GM12878 (cell line): ENCODE results near the gene MAN1A1. TPM values are rescaled to one million over a fixed set of nuclear protein-coding genes. Genes with fewer than 3 reads are reported as not detected.

ENCODE experiments used
- EGR1 ChIP-seq, 2 experiments: IDR thresholded peaks; 1 replicate in 1 of 2; 2 replicates in 1 of 2; pipeline ENCODE4 v1.6.1; 2011 to 2012; ENCODE audit warnings: low read depth in 2 of 2, low read length in 2 of 2, borderline replicate concordance in 1 of 2, mild to moderate bottlenecking in 1 of 2, moderate library complexity in 1 of 2
- MYB ChIP-seq: fragments of 150-350 bp; IDR thresholded peaks from 2 replicates; pipeline ENCODE4 v1.6.1; 2014; ENCODE audit warnings: mild to moderate bottlenecking, low read depth, low read length, borderline replicate concordance
- POLR2A ChIP-seq: IDR thresholded peaks from 2 replicates; pipeline ENCODE4 v1.6.1; 2011; ENCODE audit warnings: low read depth, mild to moderate bottlenecking, low read length
- RAD21 ChIP-seq: IDR thresholded peaks from 2 replicates; pipeline ENCODE4 v1.6.1; 2011; ENCODE audit warnings: mild to moderate bottlenecking, low read depth, low read length, moderate library complexity; ENCODE audit not compliant: insufficient read depth
- RCOR1 ChIP-seq: conservative IDR thresholded peaks from 2 replicates; pipeline ENCODE4 v1.6.1; 2012; ENCODE audit warnings: low read depth, low read length, improper control_type of control experiment
- SREBF2 ChIP-seq: IDR thresholded peaks from 2 replicates; pipeline ENCODE4 v1.6.1; 2012; ENCODE audit warnings: mild to moderate bottlenecking, low read length
- TBL1XR1 ChIP-seq: IDR thresholded peaks from 2 replicates; pipeline ENCODE4 v1.6.1; 2012; ENCODE audit warnings: low read depth, low read length, improper control_type of control experiment
- USF1 ChIP-seq: IDR thresholded peaks from 2 replicates; pipeline ENCODE4 v1.6.1; 2011; ENCODE audit warnings: borderline replicate concordance, low read depth, mild to moderate bottlenecking, moderate library complexity, mixed read lengths, low read length; ENCODE audit not compliant: insufficient read depth; ENCODE audit errors: extremely low read length
- ZBED1 ChIP-seq: IDR thresholded peaks from 2 replicates; pipeline ENCODE4 v1.6.1; 2016; ENCODE audit warnings: borderline replicate concordance
- ZBTB40 ChIP-seq: fragments of 450-650 bp; IDR thresholded peaks from 2 replicates; pipeline ENCODE4 v1.6.1; 2016; ENCODE audit warnings: mild to moderate bottlenecking, moderate library complexity, borderline replicate concordance
- polyA plus RNA-seq, 11 experiments: library from polyadenylated mRNA; depleted of rRNA in 4 of 11; unstranded in 6 of 11; stranded (reverse) in 5 of 11; fragments of >200 nt; fragmentation: Nextera tagmentation in 4 of 11; fragmentation: Illumina TruSeq in 1 of 11; extraction: Ambion mirVana in 4 of 11; extraction: Trizol in 1 of 11; gene quantifications; 1 replicate in 1 of 11; 2 replicates in 10 of 11; pipeline versions ENCODE4 v1.2.1 to v1.2.3, GENCODE V29; 2011 to 2016; ENCODE audit warnings: inconsistent platforms in 2 of 11, missing spikeins in 2 of 11, low read depth in 1 of 11
- total RNA-seq, 4 experiments: library from RNA; depleted of rRNA in 3 of 4; stranded (reverse); fragments of >200 nt in 3 of 4; fragmentation: Illumina TruSeq in 1 of 4; extraction: Trizol in 1 of 4; gene quantifications; 2 replicates each; pipeline versions ENCODE4 v1.2.1 to v1.2.3, GENCODE V29; 2013 to 2021
- TF ChIP-seq, protein P1 (sequence below): fragments of 450-650 bp; IDR thresholded peaks from 2 replicates; pipeline ENCODE4 v1.6.1; 2017; ENCODE audit warnings: mild to moderate bottlenecking, moderate library complexity
- TF ChIP-seq, protein P2 (sequence below): IDR thresholded peaks from 2 replicates; pipeline ENCODE4 v1.6.1; 2012; ENCODE audit warnings: mild to moderate bottlenecking, low read depth, low read length

Gene MAN1A1
- total and polyA plus RNA-seq, 10 of the 15 experiments (the other 5 are each of a cell fraction or from before 2014, with no cell fraction given) = 5.4 to 28.1 (median 19.5) TPM

GRCh38 chr6:119349361-119350201 lies at the start of gene MAN1A1 (continued):
- no peak; the same call in 1 of the 2 replicates for TF ChIP-seq ZBED1
- TF ChIP-seq SREBF2 = no peak
- TF ChIP-seq EGR1 (IDR thresholded peaks at IDR 0.05; ENCODE audit: borderline replicate concordance in 1 of 2, low read depth in 2 of 2, low read length in 2 of 2) = peak in 1 of 2 experiments; percentile 79; a peak in 1 of 3 replicates
- TF ChIP-seq ZBTB40 = no peak
- TF ChIP-seq, protein P1, sequence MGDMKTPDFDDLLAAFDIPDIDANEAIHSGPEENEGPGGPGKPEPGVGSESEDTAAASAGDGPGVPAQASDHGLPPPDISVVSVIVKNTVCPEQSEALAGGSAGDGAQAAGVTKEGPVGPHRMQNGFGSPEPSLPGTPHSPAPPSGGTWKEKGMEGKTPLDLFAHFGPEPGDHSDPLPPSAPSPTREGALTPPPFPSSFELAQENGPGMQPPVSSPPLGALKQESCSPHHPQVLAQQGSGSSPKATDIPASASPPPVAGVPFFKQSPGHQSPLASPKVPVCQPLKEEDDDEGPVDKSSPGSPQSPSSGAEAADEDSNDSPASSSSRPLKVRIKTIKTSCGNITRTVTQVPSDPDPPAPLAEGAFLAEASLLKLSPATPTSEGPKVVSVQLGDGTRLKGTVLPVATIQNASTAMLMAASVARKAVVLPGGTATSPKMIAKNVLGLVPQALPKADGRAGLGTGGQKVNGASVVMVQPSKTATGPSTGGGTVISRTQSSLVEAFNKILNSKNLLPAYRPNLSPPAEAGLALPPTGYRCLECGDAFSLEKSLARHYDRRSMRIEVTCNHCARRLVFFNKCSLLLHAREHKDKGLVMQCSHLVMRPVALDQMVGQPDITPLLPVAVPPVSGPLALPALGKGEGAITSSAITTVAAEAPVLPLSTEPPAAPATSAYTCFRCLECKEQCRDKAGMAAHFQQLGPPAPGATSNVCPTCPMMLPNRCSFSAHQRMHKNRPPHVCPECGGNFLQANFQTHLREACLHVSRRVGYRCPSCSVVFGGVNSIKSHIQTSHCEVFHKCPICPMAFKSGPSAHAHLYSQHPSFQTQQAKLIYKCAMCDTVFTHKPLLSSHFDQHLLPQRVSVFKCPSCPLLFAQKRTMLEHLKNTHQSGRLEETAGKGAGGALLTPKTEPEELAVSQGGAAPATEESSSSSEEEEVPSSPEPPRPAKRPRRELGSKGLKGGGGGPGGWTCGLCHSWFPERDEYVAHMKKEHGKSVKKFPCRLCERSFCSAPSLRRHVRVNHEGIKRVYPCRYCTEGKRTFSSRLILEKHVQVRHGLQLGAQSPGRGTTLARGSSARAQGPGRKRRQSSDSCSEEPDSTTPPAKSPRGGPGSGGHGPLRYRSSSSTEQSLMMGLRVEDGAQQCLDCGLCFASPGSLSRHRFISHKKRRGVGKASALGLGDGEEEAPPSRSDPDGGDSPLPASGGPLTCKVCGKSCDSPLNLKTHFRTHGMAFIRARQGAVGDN = 0 out of 2 replicates have a peak, but pooled peaks have one; percentile 51
- no peak for TF ChIP-seq TBL1XR1
- TF ChIP-seq RCOR1 = no peak
- TF ChIP-seq USF1 = no peak
- TF ChIP-seq POLR2A = peak; percentile 100
- TF ChIP-seq, protein P2, sequence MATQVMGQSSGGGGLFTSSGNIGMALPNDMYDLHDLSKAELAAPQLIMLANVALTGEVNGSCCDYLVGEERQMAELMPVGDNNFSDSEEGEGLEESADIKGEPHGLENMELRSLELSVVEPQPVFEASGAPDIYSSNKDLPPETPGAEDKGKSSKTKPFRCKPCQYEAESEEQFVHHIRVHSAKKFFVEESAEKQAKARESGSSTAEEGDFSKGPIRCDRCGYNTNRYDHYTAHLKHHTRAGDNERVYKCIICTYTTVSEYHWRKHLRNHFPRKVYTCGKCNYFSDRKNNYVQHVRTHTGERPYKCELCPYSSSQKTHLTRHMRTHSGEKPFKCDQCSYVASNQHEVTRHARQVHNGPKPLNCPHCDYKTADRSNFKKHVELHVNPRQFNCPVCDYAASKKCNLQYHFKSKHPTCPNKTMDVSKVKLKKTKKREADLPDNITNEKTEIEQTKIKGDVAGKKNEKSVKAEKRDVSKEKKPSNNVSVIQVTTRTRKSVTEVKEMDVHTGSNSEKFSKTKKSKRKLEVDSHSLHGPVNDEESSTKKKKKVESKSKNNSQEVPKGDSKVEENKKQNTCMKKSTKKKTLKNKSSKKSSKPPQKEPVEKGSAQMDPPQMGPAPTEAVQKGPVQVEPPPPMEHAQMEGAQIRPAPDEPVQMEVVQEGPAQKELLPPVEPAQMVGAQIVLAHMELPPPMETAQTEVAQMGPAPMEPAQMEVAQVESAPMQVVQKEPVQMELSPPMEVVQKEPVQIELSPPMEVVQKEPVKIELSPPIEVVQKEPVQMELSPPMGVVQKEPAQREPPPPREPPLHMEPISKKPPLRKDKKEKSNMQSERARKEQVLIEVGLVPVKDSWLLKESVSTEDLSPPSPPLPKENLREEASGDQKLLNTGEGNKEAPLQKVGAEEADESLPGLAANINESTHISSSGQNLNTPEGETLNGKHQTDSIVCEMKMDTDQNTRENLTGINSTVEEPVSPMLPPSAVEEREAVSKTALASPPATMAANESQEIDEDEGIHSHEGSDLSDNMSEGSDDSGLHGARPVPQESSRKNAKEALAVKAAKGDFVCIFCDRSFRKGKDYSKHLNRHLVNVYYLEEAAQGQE = no peak
- no peak for TF ChIP-seq RAD21
- TF ChIP-seq MYB = no peak
